ENCODE data around the gene ZSCAN5B. TPM values are rescaled to one million over a fixed set of nuclear protein-coding genes. Genes with fewer than 3 reads are reported as not detected.

Gene ZSCAN5B
- total and polyA plus RNA-seq, 9 donors, result 0.22 TPM; not detected in 8

GRCh38 chr19:56155124-56155687 is 42.4 kb downstream of the ZSCAN5B start:
- Histone ChIP-seq H3K4me3 (no peak overlapping the region), H3K9me3 (no peaks in the 10 kb centered on the region), H3K27me3 (no peaks in the 10 kb centered on the region), H3K27ac (no peak overlapping the region), H3K36me3 (no peaks in the 10 kb centered on the region), H3K4me1 (ENCODE audit: insufficient read depth) (no peaks in the 10 kb centered on the region)
- no peak for DNase-seq
- TF ChIP-seq POLR2A (IDR thresholded peaks at IDR 0.05) (no peak), EP300 (IDR thresholded peaks at IDR 0.05) (no peak)
- TF ChIP-seq, protein P1, sequence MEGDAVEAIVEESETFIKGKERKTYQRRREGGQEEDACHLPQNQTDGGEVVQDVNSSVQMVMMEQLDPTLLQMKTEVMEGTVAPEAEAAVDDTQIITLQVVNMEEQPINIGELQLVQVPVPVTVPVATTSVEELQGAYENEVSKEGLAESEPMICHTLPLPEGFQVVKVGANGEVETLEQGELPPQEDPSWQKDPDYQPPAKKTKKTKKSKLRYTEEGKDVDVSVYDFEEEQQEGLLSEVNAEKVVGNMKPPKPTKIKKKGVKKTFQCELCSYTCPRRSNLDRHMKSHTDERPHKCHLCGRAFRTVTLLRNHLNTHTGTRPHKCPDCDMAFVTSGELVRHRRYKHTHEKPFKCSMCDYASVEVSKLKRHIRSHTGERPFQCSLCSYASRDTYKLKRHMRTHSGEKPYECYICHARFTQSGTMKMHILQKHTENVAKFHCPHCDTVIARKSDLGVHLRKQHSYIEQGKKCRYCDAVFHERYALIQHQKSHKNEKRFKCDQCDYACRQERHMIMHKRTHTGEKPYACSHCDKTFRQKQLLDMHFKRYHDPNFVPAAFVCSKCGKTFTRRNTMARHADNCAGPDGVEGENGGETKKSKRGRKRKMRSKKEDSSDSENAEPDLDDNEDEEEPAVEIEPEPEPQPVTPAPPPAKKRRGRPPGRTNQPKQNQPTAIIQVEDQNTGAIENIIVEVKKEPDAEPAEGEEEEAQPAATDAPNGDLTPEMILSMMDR (IDR thresholded peaks at IDR 0.05), result no peak
- intact Hi-C loops (cut with DNase I), result loop anchor here in 2 of 4 donors (5.0 kb wide), 2 partner anchors 43 to 48 kb away; no protein-coding TSS in a partner anchor
- 54 to 60% (median 56%) methylated on average over 17 of the region's 17 CpGs for WGBS, 3 donors

DNA sequence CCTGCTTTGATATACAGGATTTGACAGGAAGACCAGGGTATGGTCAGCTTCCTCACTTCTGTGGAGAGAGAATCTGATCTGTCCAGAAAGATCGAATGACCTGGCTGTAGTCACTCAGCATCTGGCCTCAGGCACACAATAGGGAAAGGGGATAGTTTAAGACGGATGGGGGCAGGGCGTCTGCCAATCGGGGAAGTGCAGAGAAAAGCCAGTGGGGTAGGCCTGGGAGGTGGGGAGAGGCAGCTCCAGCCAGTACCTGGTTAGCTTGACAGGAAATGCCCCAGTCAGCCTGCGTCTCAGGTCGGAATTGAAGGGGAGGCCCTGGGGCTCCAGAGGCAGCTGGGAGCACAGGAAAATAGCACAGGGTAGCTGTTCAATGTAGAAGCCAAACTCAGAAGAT is 44.1 kb downstream of the ZSCAN5B start:
- no peak overlapping the region for H3K27ac ChIP-seq
- TF ChIP-seq EP300 (IDR thresholded peaks at IDR 0.05) (no peak), POLR2A (IDR thresholded peaks at IDR 0.05) (no peak)
- TF ChIP-seq, protein P1 (IDR thresholded peaks at IDR 0.05), result no peak
- no peak overlapping the region for H3K4me3 ChIP-seq
- no peak for DNase-seq
- H3K36me3 ChIP-seq, result no peaks in the 10 kb centered on the region
- no peaks in the 10 kb centered on the region for H3K27me3 ChIP-seq
- 67 to 70% (median 68%) methylated on average over 6 of the region's 6 CpGs for WGBS, 3 donors
- intact Hi-C loops (cut with DNase I), result no loop called here
- H3K9me3 ChIP-seq, result no peaks in the 10 kb centered on the region
- H3K4me1 ChIP-seq (ENCODE audit: insufficient read depth), result peaks cover 1% of the 10 kb centered on the region

DNA sequence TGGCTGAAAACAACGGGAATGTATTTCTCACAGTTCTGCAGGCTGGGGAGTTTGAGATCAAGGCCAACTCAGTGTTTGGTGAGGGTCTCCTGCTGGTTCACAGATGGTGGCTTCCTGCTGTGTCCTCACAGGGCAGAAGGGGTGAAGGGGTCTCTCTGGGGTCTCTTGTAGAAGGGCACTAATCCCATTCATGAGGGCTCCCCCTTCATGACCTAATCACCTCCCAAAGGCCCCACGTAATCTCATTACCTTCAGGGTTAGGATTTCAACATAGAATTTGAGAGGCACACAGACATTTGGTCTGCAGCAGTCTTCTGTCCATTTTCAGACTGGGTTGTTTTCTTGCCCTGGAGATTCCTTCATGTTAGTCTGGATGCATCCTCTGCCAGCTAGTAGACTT is 44.9 kb downstream of the ZSCAN5B start:
- Histone ChIP-seq H3K4me3 (no peak overlapping the region), H3K27me3 (no peaks in the 10 kb centered on the region), H3K27ac (no peak overlapping the region), H3K36me3 (no peaks in the 10 kb centered on the region), H3K4me1 (ENCODE audit: insufficient read depth) (peaks cover 2% of the 10 kb centered on the region), H3K9me3 (no peaks in the 10 kb centered on the region)
- no peak for DNase-seq
- intact Hi-C loops (cut with DNase I), result no loop called here
- TF ChIP-seq POLR2A (IDR thresholded peaks at IDR 0.05), result no peak
- TF ChIP-seq EP300 (IDR thresholded peaks at IDR 0.05), result no peak
- TF ChIP-seq, protein P1 (IDR thresholded peaks at IDR 0.05), result no peak
- WGBS, 3 donors, result 60 to 78% (median 74%) methylated on average over 2 of the region's 2 CpGs

DNA sequence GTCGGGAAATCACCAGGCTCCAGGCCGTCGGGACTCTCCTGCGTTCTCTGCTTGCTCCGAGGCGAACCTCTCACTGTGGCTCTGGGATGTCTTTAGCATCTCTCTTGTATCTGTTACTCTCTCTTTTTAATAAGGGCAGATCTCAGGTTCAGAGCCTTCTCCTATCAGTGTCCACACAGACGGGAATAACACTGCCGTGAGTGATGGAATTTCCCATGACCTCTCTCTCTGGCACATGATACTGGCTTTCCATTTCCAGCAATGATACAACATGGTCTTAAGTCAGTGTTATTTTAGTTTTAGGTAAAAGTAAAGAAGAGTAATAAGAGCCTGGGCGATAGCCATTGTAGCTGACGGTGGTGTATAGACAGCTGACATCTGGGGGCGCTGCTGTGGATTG is 47.2 kb downstream of the ZSCAN5B start:
- Histone ChIP-seq H3K9me3 (no peaks in the 10 kb centered on the region), H3K4me1 (ENCODE audit: insufficient read depth) (peaks cover 12% of the 10 kb centered on the region), H3K4me3 (no peak overlapping the region), H3K36me3 (no peaks in the 10 kb centered on the region), H3K27ac (no peak overlapping the region), H3K27me3 (no peaks in the 10 kb centered on the region)
- 78 to 82% (median 79%) methylated on average over 11 of the region's 11 CpGs for WGBS, 3 donors
- intact Hi-C loops (cut with DNase I), result no loop called here
- TF ChIP-seq, protein P1 (IDR thresholded peaks at IDR 0.05), result no peak
- TF ChIP-seq EP300 (IDR thresholded peaks at IDR 0.05), result no peak
- TF ChIP-seq POLR2A (IDR thresholded peaks at IDR 0.05), result no peak
- DNase-seq, result no peak

Measured in ovary (tissue), 9 donors.